Endodermal cell (in vitro differentiated cells): ENCODE measurements around the gene SLC24A3. TPM values are rescaled to one million over a fixed set of nuclear protein-coding genes. Genes with fewer than 3 reads are reported as not detected.

Experiments used
- DNase-seq: peaks from one replicate; pipeline ENCODE4 v3.0.0-alpha.2; 2017
- H3K27ac ChIP-seq: 2 replicates; pipeline ENCODE4 v1.5.1; 2013; ENCODE audit warnings: mild to moderate bottlenecking, low read depth, low read length, moderate library complexity
- H3K27me3 ChIP-seq: 2 replicates; pipeline ENCODE4 v1.6.1; 2013; ENCODE audit warnings: mild to moderate bottlenecking, low read length, moderate library complexity; ENCODE audit not compliant: insufficient read depth, control insufficient read depth, poor library complexity, severe bottlenecking
- H3K36me3 ChIP-seq: 2 replicates; pipeline ENCODE4 v1.7.0; 2013; ENCODE audit warnings: mild to moderate bottlenecking, low read length, moderate library complexity; ENCODE audit not compliant: control insufficient read depth, insufficient read depth
- H3K4me1 ChIP-seq: one replicate; pipeline ENCODE4 v1.7.0; 2013; ENCODE audit warnings: low read length; ENCODE audit not compliant: control insufficient read depth, insufficient read depth
- H3K4me3 ChIP-seq: 2 replicates; pipeline ENCODE4 v1.5.1; 2013; ENCODE audit warnings: mild to moderate bottlenecking, low read length, moderate library complexity
- H3K9ac ChIP-seq: 2 replicates; pipeline ENCODE4 v1.6.1; 2013; ENCODE audit warnings: mild to moderate bottlenecking, low read length, moderate library complexity; ENCODE audit not compliant: poor library complexity, severe bottlenecking; ENCODE audit errors: extremely low read depth
- H3K9me3 ChIP-seq: 2 replicates; pipeline ENCODE4 v1.6.1; 2013; ENCODE audit warnings: mild to moderate bottlenecking, low read length, moderate library complexity; ENCODE audit not compliant: control insufficient read depth
- H3K27ac Mint-ChIP-seq: 2 replicates; pipeline ENCODE4 v1.8.0; 2020; ENCODE audit warnings: mixed read lengths
- H3K27me3 Mint-ChIP-seq: 2 replicates; pipeline ENCODE4 v1.8.0; 2021; ENCODE audit warnings: mild to moderate bottlenecking, mixed read lengths; ENCODE audit not compliant: insufficient read depth
- H3K36me3 Mint-ChIP-seq: 2 replicates; pipeline ENCODE4 v1.8.0; 2020; ENCODE audit warnings: low read depth, mixed read lengths
- H3K4me1 Mint-ChIP-seq: 2 replicates; pipeline ENCODE4 v1.8.0; 2020; ENCODE audit warnings: mixed read lengths
- H3K4me3 Mint-ChIP-seq: 2 replicates; pipeline ENCODE4 v1.8.0; 2020; ENCODE audit warnings: mild to moderate bottlenecking, moderate library complexity, mixed read lengths
- H3K9me3 Mint-ChIP-seq: 2 replicates; pipeline ENCODE4 v1.8.0; 2020; ENCODE audit warnings: mild to moderate bottlenecking, mixed read lengths
- CTCF ChIP-seq: fragments of 200-600 bp; sonication (generic); conservative IDR thresholded peaks from 2 replicates; pipeline ENCODE4 v1.5.0; 2021; ENCODE audit warnings: antibody characterized with exemption, mild to moderate bottlenecking
- WGBS, 2 experiments: methylation state at CpG; one replicate each; pipeline versions ENCODE4 v1.1.5 to v1.1.7; 2013; ENCODE audit warnings: missing lambda C conversion rate in 2 of 2, mixed read lengths in 1 of 2; ENCODE audit not compliant: insufficient coverage in 1 of 2, insufficient read length in 1 of 2; 5-methylcytosine and 5-hydroxymethylcytosine counted together
- total RNA-seq, 2 donors: library from RNA; stranded (reverse); fragmentation: NEBNext Ultra II Directional in 1 of 2; extraction: Animal tissue kit (Norgen Biotek cat#: 25700) in 1 of 2; gene quantifications; 2 replicates in 1 of 2; 3 replicates in 1 of 2; pipeline ENCODE4 v1.2.1, GENCODE V29; 2021

Gene SLC24A3
- total RNA-seq, 2 donors from 2014 or later = 1.5 to 1.8 TPM

- Mint-ChIP-seq H3K9me3 (no peaks in the 10 kb centered on the region), H3K27ac (no peak overlapping the region), H3K4me3 (no peak overlapping the region), H3K36me3 (no peaks in the 10 kb centered on the region), H3K27me3 (peaks cover 5% of the 10 kb centered on the region), H3K4me1 (peaks cover 12% of the 10 kb centered on the region)
- Histone ChIP-seq H3K9me3 (no peaks in the 10 kb centered on the region), H3K27ac (no peak overlapping the region), H3K9ac (no peak overlapping the region), H3K4me1 (peaks cover 6% of the 10 kb centered on the region), H3K36me3 (no peaks in the 10 kb centered on the region), H3K4me3 (no peak overlapping the region), H3K27me3 (no peaks in the 10 kb centered on the region)
- 78 to 95% methylated on average over 4 to 6 of the region's 6 CpGs for WGBS, 2 experiments
- DNase-seq = no peak
- TF ChIP-seq CTCF = no peak
These were observed 261.5 kb downstream of the SLC24A3 start for GRCh38 chr20:19473922-19474286.

- H3K9ac ChIP-seq = no peak overlapping the region
- no peak for TF ChIP-seq CTCF
- H3K36me3 ChIP-seq = no peaks in the 10 kb centered on the region
- Mint-ChIP-seq H3K9me3 (no peaks in the 10 kb centered on the region), H3K4me1 (no peaks in the 10 kb centered on the region), H3K27ac (no peak overlapping the region), H3K4me3 (no peak overlapping the region), H3K27me3 (peaks cover 10% of the 10 kb centered on the region), H3K36me3 (no peaks in the 10 kb centered on the region)
- no peaks in the 10 kb centered on the region for H3K9me3 ChIP-seq
- no peak overlapping the region for H3K27ac ChIP-seq
- 90 to 100% methylated on average over 3 to 5 of the region's 5 CpGs for WGBS, 2 experiments
- H3K4me3 ChIP-seq = no peak overlapping the region
- H3K4me1 ChIP-seq = no peaks in the 10 kb centered on the region
- no peaks in the 10 kb centered on the region for H3K27me3 ChIP-seq
- no peak for DNase-seq
These were observed 266.0 kb downstream of the SLC24A3 start for GRCh38 chr20:19478320-19478895.

- Histone ChIP-seq H3K4me1 (peaks cover 12% of the 10 kb centered on the region), H3K9ac (no peak overlapping the region), H3K27me3 (no peaks in the 10 kb centered on the region), H3K4me3 (no peak overlapping the region), H3K9me3 (no peaks in the 10 kb centered on the region), H3K36me3 (no peaks in the 10 kb centered on the region), H3K27ac (no peak overlapping the region)
- no peaks in the 10 kb centered on the region for H3K9me3 Mint-ChIP-seq
- H3K36me3 Mint-ChIP-seq = no peaks in the 10 kb centered on the region
- peaks cover 13% of the 10 kb centered on the region for H3K4me1 Mint-ChIP-seq
- no peak overlapping the region for H3K4me3 Mint-ChIP-seq
- WGBS, 2 experiments = 82 to 89% methylated on average over 1 to 2 of the region's 2 CpGs
- no peak for TF ChIP-seq CTCF
- H3K27me3 Mint-ChIP-seq = peaks cover 10% of the 10 kb centered on the region
- DNase-seq = no peak
- no peak overlapping the region for H3K27ac Mint-ChIP-seq
These were observed 270.3 kb downstream of the SLC24A3 start for GRCh38 chr20:19482726-19483125.
